Measurements from ENCODE around the gene SLX1A.
"Not testable (repeated sequence)": the region's sequence is repeated elsewhere in the genome, so short reads cannot be mapped to it uniquely, and the experiment has no call there.

The SLX1A gene

DNA sequence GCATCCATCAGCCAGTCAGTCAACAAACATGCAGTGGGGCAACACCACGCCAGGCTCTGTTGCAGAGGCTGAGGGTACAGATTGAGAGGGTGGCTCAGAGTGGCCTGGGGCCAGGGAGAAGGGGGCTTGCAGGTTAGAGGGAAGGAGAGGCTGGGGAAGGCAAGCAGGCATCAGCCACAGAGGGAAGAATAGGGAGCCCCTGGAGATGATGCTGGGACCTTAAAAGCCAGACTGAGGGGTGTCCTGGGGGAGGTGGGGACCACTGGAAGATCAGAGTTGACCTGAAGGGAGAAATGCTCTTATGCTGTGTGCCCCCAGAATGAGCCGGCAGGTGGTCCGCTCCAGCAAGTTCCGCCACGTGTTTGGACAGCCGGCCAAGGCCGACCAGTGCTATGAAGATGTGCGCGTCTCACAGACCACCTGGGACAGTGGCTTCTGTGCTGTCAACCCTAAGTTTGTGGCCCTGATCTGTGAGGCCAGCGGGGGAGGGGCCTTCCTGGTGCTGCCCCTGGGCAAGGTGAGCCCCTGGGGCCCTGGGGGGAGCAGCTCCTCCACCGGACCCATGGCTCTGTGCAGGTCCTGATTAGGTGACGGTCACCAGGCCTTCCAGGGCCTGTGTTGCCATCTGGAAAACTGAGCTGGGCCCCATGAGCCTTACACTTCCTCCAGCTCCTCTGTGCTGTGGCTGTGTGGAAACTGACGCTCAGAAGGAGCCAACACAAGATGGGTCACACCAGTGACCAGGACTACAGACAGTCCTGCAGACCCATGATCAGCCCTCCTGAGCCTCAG lies 8.6 kb upstream of the SLX1A start:
- no peak for DNase-seq

- DNase-seq: peak; percentile 37 to 75 (median 54)
Measured at GRCh38 chr16:30185683-30186421, 7.8 kb upstream of the SLX1A start.

DNA sequence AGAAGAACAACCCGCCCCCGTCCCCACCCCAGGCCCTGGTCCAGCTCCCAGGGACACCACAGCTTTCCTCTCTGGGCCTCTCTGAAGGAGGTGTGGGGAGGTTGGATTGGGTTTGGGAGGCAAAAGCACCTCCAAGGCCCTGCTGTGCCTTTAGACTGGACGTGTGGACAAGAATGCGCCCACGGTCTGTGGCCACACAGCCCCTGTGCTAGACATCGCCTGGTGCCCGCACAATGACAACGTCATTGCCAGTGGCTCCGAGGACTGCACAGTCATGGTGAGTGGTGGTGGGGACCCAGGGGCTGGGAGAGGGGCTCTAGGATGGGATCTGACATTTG lies 7.3 kb upstream of the SLX1A start:
- peak in 1 of 4 experiments; percentile 29 for DNase-seq

GRCh38 chr16:30186782-30187555 lies 6.7 kb upstream of the SLX1A start:
- DNase-seq: peak; percentile 68 to 88 (median 82)

DNA sequence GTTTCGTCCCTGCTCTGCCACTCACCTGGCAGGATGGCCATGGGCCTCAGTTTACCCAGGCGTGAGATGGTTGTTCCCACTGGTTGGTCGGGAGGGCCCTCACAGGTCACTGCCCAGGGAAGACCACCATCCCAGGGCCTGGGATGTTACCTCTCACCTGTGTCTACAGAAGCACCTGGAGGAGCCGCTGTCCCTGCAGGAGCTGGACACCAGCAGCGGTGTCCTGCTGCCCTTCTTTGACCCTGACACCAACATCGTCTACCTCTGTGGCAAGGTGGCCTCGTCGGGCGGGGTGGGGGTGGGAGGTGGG lies 6.2 kb upstream of the SLX1A start:
- no peak for DNase-seq

DNA sequence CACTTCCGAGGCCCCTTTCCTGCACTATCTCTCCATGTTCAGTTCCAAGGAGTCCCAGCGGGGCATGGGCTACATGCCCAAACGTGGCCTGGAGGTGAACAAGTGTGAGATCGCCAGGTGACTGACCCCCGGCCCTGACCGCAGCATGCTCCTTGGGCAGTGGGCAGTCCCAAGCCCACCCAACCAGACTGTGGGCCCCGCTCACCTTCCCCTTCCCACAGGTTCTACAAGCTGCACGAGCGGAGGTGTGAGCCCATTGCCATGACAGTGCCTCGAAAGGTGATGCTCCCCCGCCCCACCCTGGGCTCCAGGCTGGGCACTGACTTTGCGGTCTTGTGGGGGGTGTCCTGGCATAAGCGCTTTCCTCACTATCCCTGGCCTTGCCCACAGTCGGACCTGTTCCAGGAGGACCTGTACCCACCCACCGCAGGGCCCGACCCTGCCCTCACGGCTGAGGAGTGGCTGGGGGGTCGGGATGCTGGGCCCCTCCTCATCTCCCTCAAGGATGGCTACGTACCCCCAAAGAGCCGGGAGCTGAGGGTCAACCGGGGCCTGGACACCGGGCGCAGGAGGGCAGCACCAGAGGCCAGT lies 5.6 kb upstream of the SLX1A start:
- DNase-seq: no peak

DNA sequence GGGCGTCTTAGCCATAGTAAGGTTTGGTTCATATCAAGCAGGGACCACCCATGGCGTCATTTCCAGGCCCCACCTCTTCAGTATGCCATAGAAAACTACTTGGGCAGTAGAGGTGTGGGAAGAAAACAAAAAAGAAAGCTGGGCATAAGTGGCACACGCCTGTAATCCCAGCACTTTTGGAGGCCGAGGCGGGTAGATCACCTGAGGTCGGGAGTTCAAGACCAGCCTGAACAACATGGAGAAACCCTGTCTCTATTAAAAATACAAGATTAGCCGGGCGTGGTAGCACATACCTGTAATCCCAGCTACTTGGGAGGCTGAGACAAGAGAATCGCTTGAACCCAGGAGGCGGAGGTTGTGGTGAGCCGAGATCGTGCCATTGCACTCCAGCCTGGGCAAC lies 2.5 kb upstream of the SLX1A start:
- DNase-seq: not testable (repeated sequence)

DNA sequence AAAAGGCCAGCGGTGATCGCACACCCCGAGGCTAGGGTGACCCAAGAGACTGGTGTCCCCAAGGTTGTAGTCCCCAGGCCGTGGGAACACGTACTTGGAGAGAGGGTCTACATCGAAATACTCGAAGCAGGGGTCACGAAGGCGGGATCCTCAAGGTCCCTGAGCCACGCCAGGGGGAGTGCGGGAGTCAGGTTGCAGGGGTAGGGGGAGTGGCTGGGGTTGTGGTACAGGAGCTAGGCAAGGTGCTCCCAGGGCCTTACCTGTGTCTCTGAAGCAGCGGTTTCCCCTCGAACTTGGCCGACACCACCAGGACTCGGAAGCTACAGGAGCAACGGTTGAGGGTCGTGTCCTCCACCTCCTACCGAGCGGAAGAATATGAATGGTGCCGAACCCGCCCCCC lies 577 bp upstream of the SLX1A start:
- DNase-seq: not testable (repeated sequence)

DNA sequence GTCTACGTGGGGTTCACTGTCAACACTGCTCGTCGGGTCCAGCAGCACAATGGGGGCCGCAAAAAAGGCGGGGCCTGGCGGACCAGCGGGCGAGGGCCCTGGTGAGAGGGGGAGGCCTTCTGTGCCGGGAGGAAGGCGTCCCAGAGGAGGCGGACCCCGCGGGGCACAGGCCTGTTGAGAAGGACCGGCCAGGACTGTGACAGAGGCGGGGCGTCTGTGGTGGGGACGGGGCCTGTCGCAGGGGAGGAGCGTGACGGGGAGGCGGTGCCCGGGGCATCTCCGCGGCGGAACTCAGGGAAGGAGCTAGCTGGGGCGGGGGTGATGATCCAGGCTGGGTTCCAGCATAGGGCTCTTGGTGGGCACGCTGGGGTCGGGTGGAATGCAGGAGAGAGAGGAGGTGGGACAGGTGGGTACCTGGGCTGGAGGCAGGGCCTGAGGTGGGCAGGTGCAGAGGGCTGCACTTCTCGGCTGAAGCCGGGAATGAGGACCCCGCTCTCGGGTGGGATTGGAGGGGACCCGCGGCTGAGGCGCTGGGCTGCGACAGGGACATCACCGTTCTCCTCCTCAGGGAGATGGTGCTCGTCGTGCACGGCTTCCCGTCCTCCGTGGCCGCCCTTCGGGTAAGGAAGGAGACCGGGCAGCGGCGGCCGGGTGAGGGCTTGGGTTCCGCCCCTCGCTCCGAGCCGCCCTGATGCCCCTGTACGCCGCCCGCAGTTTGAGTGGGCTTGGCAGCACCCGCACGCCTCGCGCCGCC lies 674 bp downstream of the SLX1A start:
- DNase-seq: not testable (repeated sequence)

- DNase-seq: not testable (repeated sequence)
Measured at GRCh38 chr16:30197001-30197400, 3.3 kb downstream of the SLX1A start.

DNA sequence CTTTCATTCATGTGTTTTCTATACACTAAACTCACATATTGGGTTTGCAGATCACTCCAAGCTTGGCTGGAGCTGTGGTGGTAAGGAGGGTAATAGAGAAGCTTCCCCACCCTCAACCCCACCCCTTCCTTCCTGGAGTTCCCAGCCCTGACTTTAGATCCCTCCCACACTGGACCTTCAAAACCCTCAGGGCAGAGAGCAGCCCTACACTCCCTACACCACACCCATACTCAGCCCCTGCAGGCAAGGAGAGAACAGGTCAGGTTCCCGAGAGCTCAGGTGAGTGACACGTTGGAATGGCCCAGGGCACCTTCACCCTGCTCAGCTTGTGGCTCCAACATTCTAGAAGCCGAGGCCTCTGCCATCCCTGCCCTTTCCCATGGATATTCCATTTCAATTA lies 5.4 kb downstream of the SLX1A start, which contains the start of gene SULT1A3:
SULT1A3 (plus strand) TSS at position 207 of the 400 bp plus-strand sequence. CDS start 1,474 bp downstream, outside the sequence.
- DNase-seq: not testable (repeated sequence)

DNA sequence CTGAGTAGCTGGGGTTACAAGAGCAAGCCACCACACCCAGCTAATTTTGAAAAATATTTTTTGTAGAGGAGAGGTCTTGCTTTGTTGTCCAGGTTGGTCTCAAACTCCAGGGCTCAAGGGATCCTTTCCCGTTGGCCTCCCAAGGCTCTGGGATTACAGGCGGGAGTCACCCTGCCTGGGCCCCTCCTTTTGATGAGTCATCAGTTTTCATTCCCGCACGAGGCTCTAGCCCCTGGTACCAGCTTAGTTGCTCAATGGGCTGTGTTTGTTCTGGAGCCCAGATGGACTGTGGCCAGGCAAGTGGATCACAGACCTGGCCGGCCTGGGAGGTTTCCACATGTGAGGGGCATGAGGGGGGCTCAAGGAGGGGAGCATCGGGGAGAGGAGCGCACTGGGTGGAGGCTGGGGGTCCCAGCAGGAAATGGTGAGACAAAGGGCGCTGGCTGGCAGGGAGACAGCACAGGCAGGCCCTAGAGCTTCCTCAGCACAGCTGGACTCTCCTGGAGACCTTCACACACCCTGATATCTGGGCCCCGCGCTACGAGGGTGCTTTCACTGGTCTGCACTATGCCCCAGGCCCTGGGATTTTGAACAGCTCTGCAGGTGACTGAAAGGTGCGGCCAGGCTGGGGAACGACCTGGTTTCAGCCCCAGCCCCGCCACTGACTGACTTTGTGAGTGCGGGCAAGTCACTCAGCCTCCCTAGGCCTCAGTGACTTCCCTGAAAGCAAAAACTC lies 6.1 kb downstream of the SLX1A start:
- not testable (repeated sequence) for DNase-seq

- not testable (repeated sequence) for DNase-seq
Measured at GRCh38 chr16:30205541-30206236, 12.0 kb downstream of the SLX1A start.

DNA sequence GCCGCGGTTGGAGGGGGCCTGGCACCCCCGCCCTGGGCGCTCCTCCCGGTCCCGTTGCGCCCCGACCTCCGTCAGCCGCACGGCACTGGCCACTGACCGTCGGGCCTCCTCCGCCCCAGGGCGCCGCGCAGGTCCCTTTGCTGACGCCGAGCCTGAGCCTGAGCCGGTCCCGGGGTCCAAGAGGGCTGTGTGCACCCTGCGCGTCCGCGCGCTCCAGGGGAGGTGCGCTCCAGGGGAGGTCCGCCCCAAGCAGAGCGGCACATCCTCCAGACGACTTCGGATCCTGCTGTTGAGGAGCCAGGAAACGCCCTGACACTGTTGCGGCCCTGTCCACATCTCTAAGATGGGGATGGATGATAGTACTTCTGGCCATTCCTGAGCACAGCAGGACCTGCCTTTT lies 12.6 kb downstream of the SLX1A start:
- not testable (repeated sequence) for DNase-seq

DNA sequence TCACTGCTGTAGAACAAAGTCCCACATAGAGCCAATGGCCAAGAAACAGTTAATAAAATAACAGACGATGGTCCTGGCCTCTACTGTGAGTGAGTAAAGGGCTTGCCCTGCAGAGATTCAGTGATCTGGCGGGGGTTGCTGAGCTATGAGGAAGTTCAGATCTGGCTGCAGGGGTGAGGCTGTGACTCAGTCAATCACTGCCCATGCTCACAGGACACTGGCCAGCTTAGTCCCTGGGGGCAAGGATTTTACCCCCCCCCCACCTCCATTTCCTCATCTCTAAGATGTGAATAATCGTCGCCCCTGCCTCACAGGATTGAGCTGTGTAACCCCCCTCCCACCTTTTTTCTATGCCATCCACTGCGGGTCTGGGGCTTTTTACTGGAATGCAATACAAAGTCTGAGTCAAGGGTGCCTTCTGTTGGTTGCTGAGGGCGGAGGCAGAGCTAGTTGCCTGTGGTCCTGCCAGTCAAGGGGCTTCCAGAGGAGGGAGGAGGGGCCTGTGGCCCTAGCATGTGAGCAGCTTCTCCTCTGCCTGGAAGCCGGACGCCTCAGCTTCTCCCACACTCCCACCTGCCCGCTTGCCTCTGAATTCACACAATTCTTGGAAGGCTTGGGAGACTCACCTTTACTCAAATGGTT lies 13.5 kb downstream of the SLX1A start:
- not testable (repeated sequence) for DNase-seq

DNA sequence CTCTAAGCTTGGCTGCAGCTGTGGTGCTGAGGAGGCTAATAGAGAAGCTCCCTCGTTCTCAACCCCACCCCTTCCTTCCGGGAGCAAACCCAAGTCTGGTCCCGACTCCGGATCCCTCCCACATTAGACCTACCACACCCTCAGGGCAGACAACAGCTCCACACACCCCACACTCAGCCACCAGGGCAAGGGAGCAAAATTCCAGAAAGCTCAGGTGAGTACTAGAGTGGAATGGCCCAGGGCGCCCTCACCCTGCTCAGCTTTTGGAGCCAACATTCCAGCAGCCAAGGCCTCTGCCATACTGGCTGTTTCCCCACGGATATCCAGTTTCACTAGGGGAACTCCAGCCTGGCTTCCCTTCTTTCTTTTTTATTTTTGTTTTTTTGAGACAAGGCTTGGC lies 15.4 kb downstream of the SLX1A start:
- not testable (repeated sequence) for DNase-seq

GRCh38 chr16:30211414-30211813 lies 17.7 kb downstream of the SLX1A start:
- DNase-seq: not testable (repeated sequence)

- not testable (repeated sequence) for DNase-seq
Measured at GRCh38 chr16:30217082-30217481, 23.4 kb downstream of the SLX1A start.

All from activated naive CD4-positive, alpha-beta T cell (primary cell).